RWPE1 (cell line): Measurements from ENCODE around the gene PLCH1.

Experiments used
- CTCF ChIA-PET: fragments of 350-600 bp; sonication (Branson Sonifier 250); formaldehyde crosslinking; extraction: SDS; loops from one replicate; lab custom pipeline; 2021; lab: Yijun Ruan, JAX
- POLR2A ChIA-PET: fragments of 400-600 bp; formaldehyde crosslinking; extraction: SDS; loops from one replicate; lab custom pipeline; 2020; ENCODE audit warnings: antibody characterized with exemption; ENCODE audit not compliant: low non-redundant PET; lab: Yijun Ruan, JAX
- DNase-seq: peaks from one replicate; pipeline ENCODE4 v3.0.0; 2012; ENCODE audit warnings: low spot score
- H3K27ac ChIP-seq: fragments of 450-650 bp; 2 replicates; pipeline ENCODE4 v1.5.1; 2017
- TF ChIP-seq, protein P1 (sequence below): fragments of 450-650 bp; conservative IDR thresholded peaks from 2 replicates; pipeline ENCODE4 v1.5.1; 2017; ENCODE audit warnings: low read depth, mild to moderate bottlenecking

PLCH1 gene

DNA sequence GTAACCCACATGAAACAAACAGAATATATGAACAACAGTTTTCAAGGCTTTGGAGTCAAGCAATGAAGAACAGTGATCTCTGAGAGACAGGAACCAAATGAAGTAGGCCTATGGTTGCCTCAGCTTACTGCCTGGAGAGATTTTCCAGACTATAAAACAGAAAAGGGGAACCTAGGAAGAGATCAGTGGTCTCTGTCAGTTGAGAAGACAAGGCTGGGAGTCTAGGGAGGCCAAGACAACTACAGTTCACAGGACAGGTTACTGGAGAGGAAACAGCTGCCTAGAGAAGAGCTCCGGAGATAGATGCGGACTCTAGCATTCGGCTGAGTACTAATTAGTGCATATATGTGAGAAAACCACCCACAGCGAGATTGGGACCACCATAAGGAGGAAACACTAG lies 87.7 kb downstream of the PLCH1 start:
- TF ChIP-seq, protein P1, sequence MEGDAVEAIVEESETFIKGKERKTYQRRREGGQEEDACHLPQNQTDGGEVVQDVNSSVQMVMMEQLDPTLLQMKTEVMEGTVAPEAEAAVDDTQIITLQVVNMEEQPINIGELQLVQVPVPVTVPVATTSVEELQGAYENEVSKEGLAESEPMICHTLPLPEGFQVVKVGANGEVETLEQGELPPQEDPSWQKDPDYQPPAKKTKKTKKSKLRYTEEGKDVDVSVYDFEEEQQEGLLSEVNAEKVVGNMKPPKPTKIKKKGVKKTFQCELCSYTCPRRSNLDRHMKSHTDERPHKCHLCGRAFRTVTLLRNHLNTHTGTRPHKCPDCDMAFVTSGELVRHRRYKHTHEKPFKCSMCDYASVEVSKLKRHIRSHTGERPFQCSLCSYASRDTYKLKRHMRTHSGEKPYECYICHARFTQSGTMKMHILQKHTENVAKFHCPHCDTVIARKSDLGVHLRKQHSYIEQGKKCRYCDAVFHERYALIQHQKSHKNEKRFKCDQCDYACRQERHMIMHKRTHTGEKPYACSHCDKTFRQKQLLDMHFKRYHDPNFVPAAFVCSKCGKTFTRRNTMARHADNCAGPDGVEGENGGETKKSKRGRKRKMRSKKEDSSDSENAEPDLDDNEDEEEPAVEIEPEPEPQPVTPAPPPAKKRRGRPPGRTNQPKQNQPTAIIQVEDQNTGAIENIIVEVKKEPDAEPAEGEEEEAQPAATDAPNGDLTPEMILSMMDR: no peak
- DNase-seq: no peak
- no peak overlapping the region for H3K27ac ChIP-seq
- POLR2A ChIA-PET: no interaction called here
- CTCF ChIA-PET: interaction anchor here (0.6 kb wide), 2 partner anchors 78 to 946 kb away, joined by 3 read pairs; no protein-coding TSS in a partner anchor

DNA sequence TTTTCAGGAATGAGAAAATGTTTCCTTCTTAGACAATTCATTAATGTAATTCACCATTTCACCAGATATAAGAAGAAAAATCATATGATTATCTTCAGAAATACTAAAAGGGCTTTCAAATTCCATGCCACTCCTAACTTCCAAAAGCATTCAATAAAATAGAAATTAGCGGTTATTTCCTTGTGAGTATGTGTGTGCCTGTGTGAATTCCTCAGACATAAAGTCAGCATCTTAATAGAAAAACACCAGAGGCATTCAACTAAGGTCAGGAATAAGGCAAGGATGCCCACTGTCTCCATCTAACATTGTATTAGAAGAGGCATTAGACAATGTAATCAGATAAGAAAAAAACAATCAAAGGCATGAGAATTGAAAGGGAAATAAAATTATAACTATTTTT lies 88.4 kb downstream of the PLCH1 start:
- ChIA-PET CTCF (no interaction called here), POLR2A (no interaction called here)
- TF ChIP-seq, protein P1: no peak

DNA sequence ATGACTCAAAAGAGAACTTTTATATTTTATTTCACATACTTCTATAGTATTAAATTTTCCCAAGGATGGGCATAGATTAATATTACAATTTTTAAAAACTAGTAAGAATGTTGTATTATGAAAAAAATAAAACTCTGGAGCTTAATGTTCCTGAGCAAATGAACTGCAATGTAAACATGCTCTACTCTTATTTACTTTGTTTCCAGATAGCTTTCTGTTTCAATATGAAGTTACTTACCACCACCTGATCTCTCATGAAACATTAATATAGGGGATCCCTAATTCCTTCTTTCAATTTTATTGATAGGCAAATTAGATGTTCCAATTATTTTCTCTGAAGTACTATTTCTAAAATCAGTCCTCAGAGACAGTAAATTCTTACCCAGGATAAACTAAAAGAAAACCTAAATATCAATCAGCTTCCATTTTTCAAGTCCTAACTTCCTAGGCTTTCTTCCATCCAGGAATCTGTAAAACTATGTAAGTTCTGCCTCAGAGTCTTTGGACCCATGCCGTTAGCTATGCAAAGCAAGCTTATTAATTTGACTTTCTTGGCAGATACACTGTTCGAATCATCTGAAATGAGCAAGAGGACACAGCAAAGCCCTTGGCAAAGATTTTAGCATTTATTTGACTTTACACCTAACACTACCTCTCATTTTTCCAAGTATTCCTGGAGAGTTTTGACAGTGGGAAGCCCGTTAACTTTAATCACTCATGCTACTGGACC lies 93.2 kb downstream of the PLCH1 start:
- H3K27ac ChIP-seq: no peak overlapping the region
- ChIA-PET CTCF (no interaction called here), POLR2A (no interaction called here)
- TF ChIP-seq, protein P1: no peak
- no peak for DNase-seq

More for the DNA sequence above, 88.4 kb downstream of the PLCH1 start:
- H3K27ac ChIP-seq: no peak overlapping the region
- no peak for DNase-seq

DNA sequence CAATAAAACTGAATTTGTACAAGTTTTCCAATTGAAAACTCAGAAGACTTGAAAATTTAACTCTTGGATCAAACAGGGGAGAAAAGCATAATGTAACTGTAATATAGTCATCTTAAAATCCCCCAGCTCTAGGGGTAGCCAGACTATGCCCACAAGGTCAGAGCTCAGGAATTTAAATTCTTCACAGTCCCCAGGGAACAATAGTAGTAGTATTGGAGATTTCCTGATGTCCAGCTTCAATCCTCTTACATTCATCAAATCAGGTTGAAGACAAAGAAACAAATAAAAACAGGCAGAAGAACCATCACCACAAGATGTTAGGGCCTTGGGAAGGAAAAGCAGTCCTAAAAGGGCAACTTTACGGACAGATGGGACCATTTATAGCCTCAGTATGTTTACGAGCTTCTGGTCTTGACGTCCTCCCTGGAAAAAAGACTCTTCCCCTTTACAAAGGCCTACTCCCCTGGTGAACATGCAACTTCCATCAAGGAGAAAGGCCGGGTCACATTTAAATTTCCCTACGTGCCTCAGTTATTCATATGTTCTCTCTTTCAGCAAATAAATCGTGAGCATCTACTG lies 96.8 kb downstream of the PLCH1 start:
- ChIA-PET POLR2A (no interaction called here), CTCF (interaction anchor here (0.6 kb wide), 1 partner anchor 470 kb away, joined by 3 read pairs; no protein-coding TSS in a partner anchor)
- DNase-seq: no peak
- H3K27ac ChIP-seq: no peak overlapping the region
- TF ChIP-seq, protein P1: no peak

DNA sequence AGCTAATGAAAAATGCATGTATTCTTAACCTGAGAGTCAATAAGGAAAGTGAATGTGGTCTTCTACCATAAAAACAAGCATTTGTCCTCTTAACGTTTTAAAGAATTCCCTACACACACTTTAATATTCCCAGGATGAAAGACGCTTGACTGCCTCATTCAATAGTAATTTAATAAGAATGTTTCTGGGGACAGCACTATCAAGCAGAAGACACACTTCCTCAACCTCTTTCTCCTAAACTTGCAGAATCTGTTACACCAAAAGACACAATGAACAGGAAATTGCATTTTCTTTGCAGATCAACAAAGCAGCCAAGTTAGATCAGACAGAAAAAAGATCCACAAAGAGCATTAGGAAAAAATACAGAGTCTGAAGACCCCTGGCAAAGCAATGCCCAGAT lies 97.7 kb downstream of the PLCH1 start:
- ChIA-PET CTCF (interaction anchor here (0.6 kb wide), 1 partner anchor 35 kb away, joined by 3 read pairs; no protein-coding TSS in a partner anchor), POLR2A (no interaction called here)
- DNase-seq: no peak

DNA sequence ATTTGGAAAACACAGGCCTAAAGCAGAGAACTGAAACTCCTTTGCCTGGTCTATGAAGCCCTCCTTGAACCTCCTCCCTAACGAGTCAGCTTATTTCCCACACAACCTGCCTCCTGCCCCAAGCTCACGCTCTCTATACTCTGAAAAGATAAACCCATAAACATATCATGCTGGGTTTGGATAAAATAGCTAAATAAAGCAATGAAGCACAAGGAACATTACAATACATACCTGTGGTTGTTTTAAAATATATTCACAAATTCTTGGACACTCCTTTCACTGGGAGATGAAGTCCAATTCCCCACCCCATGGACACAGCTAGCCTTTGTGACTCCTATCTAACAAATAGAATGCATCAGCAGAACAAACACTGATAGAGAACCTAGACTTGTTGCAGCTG lies 98.2 kb downstream of the PLCH1 start:
- CTCF ChIA-PET: interaction anchor here (0.6 kb wide), 1 partner anchor 35 kb away, joined by 3 read pairs; no protein-coding TSS in a partner anchor
- POLR2A ChIA-PET: no interaction called here
- TF ChIP-seq, protein P1: no peak
- DNase-seq: no peak
- H3K27ac ChIP-seq: no peak overlapping the region

More for the DNA sequence above, 97.7 kb downstream of the PLCH1 start:
- H3K27ac ChIP-seq: no peak overlapping the region
- TF ChIP-seq, protein P1: no peak
